HL-60 (cell line): ENCODE measurements around the gene KDM8.
A peak's percentile ranks its signal among the peaks of the same experiment; 100 is the strongest.

ENCODE experiments used
- DNase-seq, 2 experiments: peaks; one replicate each; pipeline ENCODE4 v3.0.0-alpha.2; 2010 to 2020; ENCODE audit warnings: low read depth in 1 of 2, low spot score in 1 of 2
- H3K27ac ChIP-seq: fragments of 250-450 bp; sonication (Bioruptor Pico); replicated peaks from 2 replicates; pipeline ENCODE4 v1.5.1; 2020; ENCODE audit warnings: mild to moderate bottlenecking, moderate library complexity
- H3K27me3 ChIP-seq: fragments of 250-450 bp; sonication (Bioruptor Pico); 2 replicates; pipeline ENCODE4 v1.5.1; 2021; ENCODE audit warnings: mild to moderate bottlenecking, moderate library complexity; ENCODE audit not compliant: insufficient read depth, poor library complexity, severe bottlenecking
- H3K4me3 ChIP-seq: replicated peaks from 2 replicates; pipeline ENCODE4 v1.5.1; 2011; ENCODE audit warnings: mild to moderate bottlenecking, control low read depth, low read length; ENCODE audit not compliant: insufficient read depth
- CTCF ChIP-seq: IDR thresholded peaks from one replicate; pipeline ENCODE4 v1.5.1; 2011; ENCODE audit warnings: low read length, control low read depth, inconsistent platforms; ENCODE audit not compliant: insufficient read depth
- GABPA ChIP-seq: IDR thresholded peaks from 2 replicates; pipeline ENCODE4 v1.6.1; 2012; ENCODE audit warnings: low read depth
- POLR2AphosphoS5 ChIP-seq: IDR thresholded peaks from 2 replicates; pipeline ENCODE4 v1.6.1; 2012; ENCODE audit warnings: low read depth
- REST ChIP-seq: IDR thresholded peaks from 2 replicates; pipeline ENCODE4 v1.6.1; 2012; ENCODE audit warnings: low read depth; ENCODE audit not compliant: insufficient replicate concordance
- SPI1 ChIP-seq: IDR thresholded peaks from 2 replicates; pipeline ENCODE4 v1.6.1; 2012; ENCODE audit warnings: low read depth, mild to moderate bottlenecking, borderline replicate concordance

The KDM8 gene

DNA sequence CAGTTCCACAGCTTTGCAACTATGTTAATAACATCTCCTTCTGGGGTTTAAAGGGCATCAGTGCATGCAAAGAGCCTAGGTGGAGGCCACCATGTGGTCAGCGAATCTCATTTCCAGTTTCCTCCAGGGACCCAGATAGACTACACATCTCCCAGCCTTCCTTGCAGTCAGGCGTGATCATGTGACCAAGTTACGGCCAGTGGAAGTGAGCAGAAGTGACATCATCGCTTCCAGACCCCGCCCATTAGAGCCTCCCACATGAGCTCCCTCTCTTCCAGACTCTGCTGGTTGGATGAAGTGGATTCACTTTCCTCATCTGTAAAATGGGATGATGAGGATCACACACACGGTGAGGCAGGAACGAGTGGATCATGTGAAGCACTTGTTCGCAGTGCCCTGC lies 27.4 kb upstream of the KDM8 start:
- no peak overlapping the region for H3K27ac ChIP-seq
- no peaks in the 10 kb centered on the region for H3K27me3 ChIP-seq
- no peak overlapping the region for H3K4me3 ChIP-seq
- TF ChIP-seq GABPA (no peak), SPI1 (no peak), CTCF (no peak), POLR2AphosphoS5 (no peak), REST (no peak)
- DNase-seq, result no peak

- no peak overlapping the region for H3K4me3 ChIP-seq
- no peaks in the 10 kb centered on the region for H3K27me3 ChIP-seq
- DNase-seq, result no peak
- TF ChIP-seq POLR2AphosphoS5 (no peak), REST (no peak), SPI1 (no peak), CTCF (no peak)
- H3K27ac ChIP-seq, result no peak overlapping the region
Observed at GRCh38 chr16:27177031-27177774, 26.1 kb upstream of the KDM8 start.

- DNase-seq, result peak; percentile 59 to 92
- no peak overlapping the region for H3K4me3 ChIP-seq
- TF ChIP-seq CTCF (peak; percentile 98), GABPA (no peak), POLR2AphosphoS5 (no peak), SPI1 (peak; percentile 46; the same call in 1 of the 2 replicates)
- no peaks in the 10 kb centered on the region for H3K27me3 ChIP-seq
- no peak overlapping the region for H3K27ac ChIP-seq
Observed at GRCh38 chr16:27179500-27180072, 23.7 kb upstream of the KDM8 start.
